Neural progenitor cell (in vitro differentiated cells): ENCODE results near the gene ANO3.

Source experiments
- EZH2phosphoT487 ChIP-seq: fragments of 200-600 bp; sonication (generic); IDR thresholded peaks from 2 replicates; pipeline ENCODE4 v1.6.1; 2017; ENCODE audit warnings: antibody characterized with exemption
- TF ChIP-seq, protein P1 (sequence below): fragments of 200-600 bp; sonication (generic); IDR thresholded peaks from 2 replicates; pipeline ENCODE4 v1.5.1; 2017; ENCODE audit warnings: antibody characterized with exemption, mild to moderate bottlenecking

DNA sequence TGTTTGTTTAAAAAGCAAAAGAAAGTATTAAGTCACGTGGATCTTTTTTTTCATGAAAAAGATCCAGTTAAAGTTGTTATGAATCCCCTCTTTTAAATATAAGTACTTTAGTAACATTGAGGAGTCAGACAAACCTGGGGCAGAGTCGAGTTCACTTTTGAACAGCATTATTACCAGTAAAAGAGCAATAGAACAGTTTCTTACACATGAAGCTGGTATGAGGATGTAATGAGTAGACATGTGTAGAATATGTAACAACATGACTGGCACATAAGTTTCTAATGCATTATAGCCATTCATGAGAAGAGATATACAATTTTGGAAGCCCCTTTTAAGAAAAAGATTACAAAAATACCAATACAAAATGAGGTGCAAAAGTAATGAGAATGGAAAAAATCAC, 247.8 kb downstream of the ANO3 start:
- TF ChIP-seq, protein P1, sequence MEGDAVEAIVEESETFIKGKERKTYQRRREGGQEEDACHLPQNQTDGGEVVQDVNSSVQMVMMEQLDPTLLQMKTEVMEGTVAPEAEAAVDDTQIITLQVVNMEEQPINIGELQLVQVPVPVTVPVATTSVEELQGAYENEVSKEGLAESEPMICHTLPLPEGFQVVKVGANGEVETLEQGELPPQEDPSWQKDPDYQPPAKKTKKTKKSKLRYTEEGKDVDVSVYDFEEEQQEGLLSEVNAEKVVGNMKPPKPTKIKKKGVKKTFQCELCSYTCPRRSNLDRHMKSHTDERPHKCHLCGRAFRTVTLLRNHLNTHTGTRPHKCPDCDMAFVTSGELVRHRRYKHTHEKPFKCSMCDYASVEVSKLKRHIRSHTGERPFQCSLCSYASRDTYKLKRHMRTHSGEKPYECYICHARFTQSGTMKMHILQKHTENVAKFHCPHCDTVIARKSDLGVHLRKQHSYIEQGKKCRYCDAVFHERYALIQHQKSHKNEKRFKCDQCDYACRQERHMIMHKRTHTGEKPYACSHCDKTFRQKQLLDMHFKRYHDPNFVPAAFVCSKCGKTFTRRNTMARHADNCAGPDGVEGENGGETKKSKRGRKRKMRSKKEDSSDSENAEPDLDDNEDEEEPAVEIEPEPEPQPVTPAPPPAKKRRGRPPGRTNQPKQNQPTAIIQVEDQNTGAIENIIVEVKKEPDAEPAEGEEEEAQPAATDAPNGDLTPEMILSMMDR = no peak
- TF ChIP-seq EZH2phosphoT487 = no peak
